HepG2 (cell line): ENCODE measurements around the gene BROX.

Source experiments
- ATF2 ChIP-seq: sonication (generic); formaldehyde crosslinking; IDR thresholded peaks from 2 replicates; pipeline ENCODE4 v1.4.0; 2020; ENCODE audit warnings: missing genetic modification reagents
- CBX2 ChIP-seq, 2 experiments: fragments of 200-600 bp in 1 of 2; sonication (generic); formaldehyde crosslinking in 1 of 2; IDR thresholded peaks; 2 replicates each; pipeline versions ENCODE4 v1.7.0 to v1.8.1; 2018 to 2022; ENCODE audit warnings: low read depth in 2 of 2, low read length in 1 of 2, mild to moderate bottlenecking in 1 of 2, missing genetic modification reagents in 1 of 2
- FOXP1 ChIP-seq, 2 experiments: fragments of 450-650 bp in 1 of 2; IDR thresholded peaks; 2 replicates each; pipeline ENCODE4 v1.6.1; 2017 to 2018; ENCODE audit warnings: antibody characterized with exemption in 1 of 2
- GABPB1 ChIP-seq: IDR thresholded peaks from 2 replicates; pipeline ENCODE4 v1.6.1; 2016; ENCODE audit warnings: mild to moderate bottlenecking, missing genetic modification reagents, moderate library complexity, missing compliant biosample characterization
- MYC ChIP-seq: sonication (generic); formaldehyde crosslinking; IDR thresholded peaks from 2 replicates; pipeline ENCODE4 v1.9.0; 2021; ENCODE audit warnings: missing genetic modification reagents, borderline replicate concordance
- NR3C1 ChIP-seq: sonication (generic); formaldehyde crosslinking; IDR thresholded peaks from 2 replicates; pipeline ENCODE4 v1.4.0; 2020; ENCODE audit warnings: missing genetic modification reagents
- SIN3A ChIP-seq: IDR thresholded peaks from 2 replicates; pipeline ENCODE4 v1.6.1; 2011; ENCODE audit warnings: low read depth, mild to moderate bottlenecking, control low read depth, low read length, borderline replicate concordance
- TBP ChIP-seq: sonication (generic); formaldehyde crosslinking; IDR thresholded peaks from 2 replicates; pipeline ENCODE4 v1.5.0; 2020; ENCODE audit warnings: missing genetic modification reagents
- ZBED4 ChIP-seq: sonication (generic); formaldehyde crosslinking; IDR thresholded peaks from 2 replicates; pipeline ENCODE4 v1.4.0; 2020; ENCODE audit warnings: missing genetic modification reagents, borderline replicate concordance
- ZNF121 ChIP-seq: sonication (generic); formaldehyde crosslinking; IDR thresholded peaks from 2 replicates; pipeline ENCODE4 v1.5.0; 2020; ENCODE audit warnings: mild to moderate bottlenecking, missing genetic modification reagents
- ZSCAN20 ChIP-seq: sonication (generic); formaldehyde crosslinking; IDR thresholded peaks from 2 replicates; pipeline ENCODE4 v1.4.0; 2020; ENCODE audit warnings: missing genetic modification reagents, mild to moderate bottlenecking, borderline replicate concordance
- TF ChIP-seq, protein P1 (sequence below): sonication (generic); formaldehyde crosslinking; IDR thresholded peaks from 2 replicates; pipeline ENCODE4 v1.5.0; 2020; ENCODE audit warnings: mild to moderate bottlenecking, missing genetic modification reagents, moderate library complexity

GRCh38 chr1:222777463-222777862 is 65.1 kb downstream of the BROX start:
- TF ChIP-seq TBP (no peak), GABPB1 (CRISPR knock-in tag) (no peak), CBX2 (IDR thresholded peaks at IDR 0.05; ENCODE audit: low read depth, low read length) (no peak), CBX2 (CRISPR knock-in tag; IDR thresholded peaks at IDR 0.05; ENCODE audit: low read depth) (no peak), SIN3A (no peak), ZBED4 (CRISPR knock-in tag) (no peak), ATF2 (CRISPR knock-in tag) (no peak), MYC (CRISPR knock-in tag) (no peak), FOXP1 (IDR thresholded peaks at IDR 0.05) (no peak), FOXP1 (CRISPR knock-in tag; IDR thresholded peaks at IDR 0.05) (no peak), NR3C1 (CRISPR knock-in tag) (no peak), ZSCAN20 (CRISPR knock-in tag) (no peak), ZNF121 (CRISPR knock-in tag) (no peak)
- TF ChIP-seq, protein P1, sequence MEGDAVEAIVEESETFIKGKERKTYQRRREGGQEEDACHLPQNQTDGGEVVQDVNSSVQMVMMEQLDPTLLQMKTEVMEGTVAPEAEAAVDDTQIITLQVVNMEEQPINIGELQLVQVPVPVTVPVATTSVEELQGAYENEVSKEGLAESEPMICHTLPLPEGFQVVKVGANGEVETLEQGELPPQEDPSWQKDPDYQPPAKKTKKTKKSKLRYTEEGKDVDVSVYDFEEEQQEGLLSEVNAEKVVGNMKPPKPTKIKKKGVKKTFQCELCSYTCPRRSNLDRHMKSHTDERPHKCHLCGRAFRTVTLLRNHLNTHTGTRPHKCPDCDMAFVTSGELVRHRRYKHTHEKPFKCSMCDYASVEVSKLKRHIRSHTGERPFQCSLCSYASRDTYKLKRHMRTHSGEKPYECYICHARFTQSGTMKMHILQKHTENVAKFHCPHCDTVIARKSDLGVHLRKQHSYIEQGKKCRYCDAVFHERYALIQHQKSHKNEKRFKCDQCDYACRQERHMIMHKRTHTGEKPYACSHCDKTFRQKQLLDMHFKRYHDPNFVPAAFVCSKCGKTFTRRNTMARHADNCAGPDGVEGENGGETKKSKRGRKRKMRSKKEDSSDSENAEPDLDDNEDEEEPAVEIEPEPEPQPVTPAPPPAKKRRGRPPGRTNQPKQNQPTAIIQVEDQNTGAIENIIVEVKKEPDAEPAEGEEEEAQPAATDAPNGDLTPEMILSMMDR (CRISPR knock-in tag), result no peak
